Amygdala (tissue), 56 donors: ENCODE results near the gene TNFRSF25.
A peak's percentile ranks its signal among the peaks of the same experiment; 100 is the strongest.

Experiments used
- DNase-seq, 56 donors: peaks; one replicate each; lab custom pipeline; 2025; lab: John Stamatoyannopoulos, UW

The TNFRSF25 gene

DNA sequence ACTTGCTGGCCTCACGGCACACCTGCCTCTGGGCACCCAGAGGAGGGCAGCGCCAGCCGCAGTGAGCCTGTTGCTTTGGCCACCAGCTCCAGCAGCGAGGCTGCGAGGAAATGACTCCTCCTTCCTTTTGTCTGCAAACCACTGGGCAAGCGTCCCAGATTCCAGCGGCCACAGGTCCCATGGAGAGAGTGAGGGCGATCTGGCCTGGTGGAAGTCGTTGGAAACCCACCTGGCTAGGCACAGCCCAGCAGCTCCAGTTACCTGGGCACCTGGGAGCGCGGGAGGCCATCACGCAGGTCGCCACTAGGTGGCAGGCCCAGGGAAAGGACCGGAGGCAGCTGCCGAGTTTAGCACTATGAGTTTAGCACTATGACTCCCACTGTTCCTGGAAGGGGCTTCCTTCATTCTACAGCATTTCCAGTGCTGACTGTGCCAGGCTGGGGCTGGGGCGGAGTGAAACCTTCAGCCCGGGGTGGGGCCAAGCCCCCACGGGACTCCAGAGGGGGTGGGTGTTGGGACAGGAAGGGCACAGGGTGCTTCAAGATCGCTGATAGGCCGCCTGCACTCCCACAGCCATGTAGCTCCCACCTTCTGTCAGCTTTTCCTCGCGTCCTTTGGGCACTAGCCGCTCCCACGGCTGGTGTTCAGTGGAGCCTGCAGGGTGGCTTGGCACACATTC is 42.5 kb downstream of the TNFRSF25 start:
- peak in 2 of 56 donors; percentile 8 to 12 for DNase-seq

DNA sequence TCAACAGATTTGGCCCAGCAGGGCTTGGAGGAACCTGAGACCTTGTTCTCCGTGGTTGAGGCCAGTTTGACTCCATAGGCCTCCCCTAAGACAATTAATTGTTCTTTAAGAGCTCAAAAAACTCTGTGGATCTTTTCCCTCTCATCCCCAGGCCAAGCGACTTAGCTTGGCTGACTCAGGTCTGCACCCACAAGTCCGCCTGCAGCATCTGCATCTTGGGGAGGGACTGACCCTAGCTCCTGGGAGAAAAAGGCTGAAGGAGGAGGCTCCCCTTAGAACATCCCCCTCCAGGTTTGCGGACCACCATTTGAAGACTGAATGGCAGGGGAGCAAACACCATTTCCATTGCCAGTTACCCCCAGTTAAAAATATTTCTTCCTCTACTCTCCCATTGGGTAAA is 44.7 kb downstream of the TNFRSF25 start:
- no peak for DNase-seq

DNA sequence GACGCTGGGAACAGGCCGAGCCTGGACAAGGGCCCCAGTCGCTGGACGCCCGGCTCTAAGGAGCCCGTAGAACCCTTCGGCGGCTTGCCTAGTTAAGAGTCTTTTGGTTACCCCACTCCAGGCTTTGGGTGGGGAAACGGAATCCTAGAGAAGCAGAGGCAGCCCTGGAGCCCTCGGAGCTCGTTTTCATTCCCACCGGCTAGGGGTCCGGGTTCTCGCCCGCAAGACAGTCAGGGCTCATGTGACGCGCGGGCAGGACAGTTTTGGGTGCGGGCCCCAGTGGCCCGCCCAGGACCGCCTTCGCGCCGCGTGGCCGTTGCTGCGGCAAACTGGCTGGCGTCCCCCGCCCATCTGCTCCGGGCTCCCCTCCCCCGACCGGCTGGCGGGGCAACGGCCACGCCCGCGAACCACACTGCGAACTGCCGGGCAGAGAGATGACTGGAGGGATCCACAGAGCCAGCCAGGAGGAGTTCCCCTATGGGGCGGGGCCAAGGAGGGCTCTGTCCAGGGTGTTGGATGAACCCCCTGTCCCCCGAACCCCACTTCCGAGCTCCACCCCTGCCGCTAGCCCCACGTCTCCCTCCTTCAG is 45.4 kb downstream of the TNFRSF25 start:
- DNase-seq = no peak

DNA sequence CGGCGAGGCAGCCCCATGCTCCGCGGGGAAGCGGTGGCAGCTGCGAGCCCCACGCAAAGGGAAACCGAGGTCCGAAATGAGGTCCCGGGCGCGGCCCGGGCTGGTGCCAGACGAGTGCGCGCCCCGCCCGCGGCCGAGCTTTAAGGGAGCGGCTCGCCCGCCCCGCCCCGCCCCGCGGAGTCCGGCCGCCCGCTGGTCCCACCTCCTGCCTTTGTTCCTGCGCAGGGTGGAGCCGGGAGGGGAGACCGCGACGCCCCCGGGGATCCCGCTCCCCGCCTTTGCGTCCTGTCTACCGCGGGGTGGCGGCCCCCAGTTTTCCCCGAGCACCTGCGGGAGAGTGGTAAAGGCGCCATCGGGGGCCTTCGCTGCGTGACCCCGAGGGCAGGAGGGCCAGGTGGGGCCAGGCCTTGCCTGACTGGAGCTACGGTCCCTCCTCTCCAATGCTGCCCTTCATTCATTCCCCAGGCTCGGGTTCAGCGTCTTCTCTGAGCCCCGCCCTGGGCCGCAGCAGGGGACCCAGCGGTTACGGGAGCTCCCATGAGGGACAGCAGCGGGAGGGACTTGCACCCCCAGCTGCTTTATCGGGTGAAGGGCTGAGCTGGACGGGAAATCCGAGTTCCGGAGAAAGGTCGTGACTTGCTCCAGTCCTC is 46.0 kb downstream of the TNFRSF25 start, which contains the start of gene HES2:
Gene HES2 (minus strand): TSS at position 116 of the 650 bp plus-strand sequence. CDS start 99 bp downstream, at position 17.
- peak in 1 of 56 donors; percentile 4 for DNase-seq

DNA sequence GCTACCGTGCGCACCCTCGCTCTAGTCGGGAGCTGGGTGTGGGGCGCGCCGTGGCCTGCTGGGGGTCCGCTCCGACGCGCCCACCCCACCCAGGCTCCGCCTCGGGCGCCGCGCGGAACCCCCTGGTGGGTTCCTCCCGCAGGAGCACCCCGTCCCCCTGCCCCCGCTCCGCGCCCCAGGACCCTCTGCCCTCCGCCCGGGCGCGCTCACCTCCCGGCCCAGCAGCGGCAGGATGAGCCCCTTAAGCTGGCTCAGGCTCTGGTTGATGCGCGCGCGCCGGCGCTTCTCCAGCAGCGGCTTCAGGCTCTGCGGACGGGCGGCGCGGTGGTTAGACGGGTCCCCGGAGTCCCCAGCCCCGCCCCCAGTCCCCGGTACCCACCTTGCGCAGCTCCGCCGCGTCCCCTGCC is 46.6 kb downstream of the TNFRSF25 start:
- no peak for DNase-seq

DNA sequence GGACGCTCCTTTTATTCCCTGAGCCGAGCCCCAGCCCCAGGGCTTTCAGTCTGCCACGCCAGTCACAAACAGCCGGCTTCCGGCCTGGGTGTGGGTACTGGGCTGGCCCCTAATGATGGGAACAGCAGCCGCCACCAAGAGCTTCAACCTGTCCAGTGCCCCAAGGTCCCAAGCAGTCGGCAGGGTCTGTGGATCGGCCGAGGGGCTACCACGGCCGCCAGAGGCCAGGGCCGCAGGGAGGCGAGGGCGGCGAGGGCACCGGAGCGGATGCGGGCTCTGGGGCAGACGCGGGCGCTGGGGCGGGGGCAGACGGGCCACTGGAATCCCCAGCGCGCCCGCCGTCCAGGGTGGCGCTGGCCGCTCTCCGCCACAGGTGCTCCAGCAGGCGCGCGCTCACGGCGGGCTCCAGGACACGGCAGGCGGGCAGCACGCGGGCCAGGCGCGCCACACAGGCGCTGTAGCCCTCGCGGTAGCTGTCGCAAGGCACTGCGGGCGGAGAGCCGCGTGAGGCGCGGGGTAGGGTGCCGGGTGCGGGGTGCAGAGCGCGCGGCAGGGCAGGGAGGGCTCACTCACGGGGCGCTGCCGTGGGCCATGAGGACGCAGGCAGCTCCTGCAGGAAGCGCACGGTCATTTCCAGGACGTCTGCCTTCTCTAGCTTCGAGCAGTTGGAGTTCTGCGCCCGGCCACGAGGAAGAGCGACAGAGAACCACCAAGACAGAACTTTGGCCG is 47.1 kb downstream of the TNFRSF25 start:
- DNase-seq = no peak

DNA sequence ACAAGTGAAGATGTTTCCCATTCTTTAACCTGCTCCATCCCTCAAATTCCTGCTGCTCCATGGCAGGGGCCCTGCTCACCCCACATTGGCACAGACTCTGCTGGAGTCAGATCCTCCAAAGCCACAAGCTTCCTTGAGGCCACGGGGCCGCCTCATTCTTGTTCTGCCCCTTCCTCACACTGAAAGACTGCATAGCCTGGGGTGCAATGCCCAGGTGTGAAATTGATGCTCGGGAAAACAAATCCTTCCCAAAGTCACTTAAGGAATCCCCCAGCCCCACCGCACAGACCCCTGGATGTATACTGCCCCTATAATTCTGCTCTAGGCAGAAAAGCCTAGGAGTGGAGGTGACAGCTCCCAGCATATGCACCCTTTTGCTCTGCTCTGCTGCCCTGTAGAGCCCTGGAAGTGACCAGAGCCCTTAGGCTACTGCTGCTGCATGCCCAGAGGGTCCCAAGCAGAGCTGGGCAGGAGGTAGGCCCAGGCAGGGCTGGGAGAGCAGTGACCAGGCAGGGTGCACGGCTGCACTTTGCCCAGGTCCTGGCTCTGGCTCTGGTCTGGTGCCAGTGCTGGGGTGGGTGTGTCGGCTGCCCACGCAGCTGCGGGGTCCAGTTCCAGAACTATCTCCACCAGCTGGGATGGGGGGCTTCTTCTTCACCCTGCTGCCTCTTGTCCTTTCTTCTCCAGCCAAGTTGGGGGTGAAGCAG is 47.9 kb downstream of the TNFRSF25 start:
- no peak for DNase-seq

DNA sequence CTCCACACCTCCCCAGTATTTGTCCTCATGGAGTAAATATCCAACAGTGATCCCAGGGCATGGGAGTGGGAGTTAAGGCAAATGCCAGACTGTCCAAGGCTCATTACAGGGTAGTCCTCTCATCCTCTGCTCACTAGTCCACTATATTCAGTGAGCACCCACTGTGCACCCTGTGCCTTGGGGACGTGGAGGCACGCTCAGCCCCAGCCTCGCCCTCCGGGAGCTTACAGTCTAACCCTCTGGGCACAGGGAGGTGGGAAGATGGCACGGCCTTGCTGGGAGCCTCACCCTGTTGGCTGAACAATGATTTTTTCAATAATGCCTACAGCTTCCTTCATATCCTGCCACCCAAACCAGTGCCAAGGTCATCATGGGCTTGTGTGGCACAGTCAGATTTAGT is 49.1 kb downstream of the TNFRSF25 start:
- DNase-seq = no peak

DNA sequence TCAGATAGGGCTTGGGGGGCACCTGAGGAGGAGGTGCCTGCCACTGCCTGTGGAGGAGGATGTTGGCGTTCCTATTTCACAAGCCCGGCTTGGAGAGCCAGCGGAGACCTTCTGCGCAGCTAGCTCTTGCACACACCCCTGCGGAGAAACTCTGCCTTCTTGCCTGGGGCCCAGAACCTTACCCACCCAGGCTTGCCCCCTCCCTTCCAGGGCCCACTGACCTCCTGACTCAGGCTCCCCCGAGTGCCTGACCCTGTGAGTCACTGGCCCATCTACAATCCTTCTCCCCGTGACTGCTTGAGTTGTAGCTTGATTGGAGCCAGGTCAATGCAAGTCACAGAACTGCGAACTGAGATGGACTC is 49.7 kb downstream of the TNFRSF25 start:
- DNase-seq = no peak

DNA sequence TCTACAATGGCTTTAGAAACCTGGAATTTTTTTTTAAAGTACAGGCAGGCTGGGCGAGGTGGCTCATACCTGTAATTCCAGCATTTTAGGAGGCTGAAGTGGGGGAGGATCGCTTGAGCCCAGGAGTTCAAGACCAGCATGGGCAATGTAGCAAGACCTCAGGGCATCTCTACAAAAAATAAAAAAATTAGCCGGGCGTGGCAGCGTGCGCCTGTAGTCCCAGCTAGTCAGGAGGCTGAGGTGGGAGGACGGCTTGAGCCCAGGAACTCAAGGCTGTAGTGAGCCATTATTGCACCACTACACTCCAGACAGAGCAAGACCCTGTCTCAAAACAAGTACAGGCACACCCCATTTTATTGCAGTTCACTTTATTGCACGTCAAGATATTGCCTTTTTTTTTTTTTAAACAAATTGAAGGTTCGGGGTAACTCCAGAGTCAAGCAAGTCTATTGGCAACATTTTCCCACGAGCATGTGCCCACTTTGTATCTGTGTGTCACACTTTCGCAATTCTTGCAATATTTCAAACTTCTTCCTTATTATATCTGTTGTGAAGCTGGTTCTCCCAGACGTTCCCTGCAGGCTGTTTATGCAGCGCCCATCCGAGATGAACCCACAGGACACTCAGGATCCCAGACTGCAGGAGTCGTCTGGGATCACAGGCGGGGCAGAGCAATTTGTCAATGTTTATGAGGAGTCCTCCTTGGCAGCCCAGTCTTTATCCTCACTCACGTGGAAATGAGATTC is 50.9 kb downstream of the TNFRSF25 start:
- DNase-seq = no peak

DNA sequence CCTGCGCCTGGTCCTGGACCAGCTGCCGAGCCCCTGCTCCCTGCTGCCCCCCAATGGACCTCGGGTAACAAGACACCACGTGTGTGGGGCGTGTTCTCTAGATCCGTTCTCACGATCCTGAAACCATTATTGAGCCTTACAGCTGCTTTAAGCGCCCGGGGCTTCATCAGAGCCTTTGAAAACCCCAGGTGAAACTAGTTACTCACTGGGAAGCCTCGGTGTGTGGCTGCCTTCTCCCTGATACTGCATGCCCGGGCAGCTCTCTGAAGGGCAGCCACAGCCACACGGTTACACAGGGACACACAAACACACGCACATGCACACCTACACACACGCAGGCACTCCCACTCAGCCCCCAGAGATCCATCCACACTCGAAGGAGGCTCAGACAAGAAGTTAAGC is 51.5 kb downstream of the TNFRSF25 start:
- DNase-seq = peak in 8 of 56 donors; percentile 1 to 18 (median 8)

DNA sequence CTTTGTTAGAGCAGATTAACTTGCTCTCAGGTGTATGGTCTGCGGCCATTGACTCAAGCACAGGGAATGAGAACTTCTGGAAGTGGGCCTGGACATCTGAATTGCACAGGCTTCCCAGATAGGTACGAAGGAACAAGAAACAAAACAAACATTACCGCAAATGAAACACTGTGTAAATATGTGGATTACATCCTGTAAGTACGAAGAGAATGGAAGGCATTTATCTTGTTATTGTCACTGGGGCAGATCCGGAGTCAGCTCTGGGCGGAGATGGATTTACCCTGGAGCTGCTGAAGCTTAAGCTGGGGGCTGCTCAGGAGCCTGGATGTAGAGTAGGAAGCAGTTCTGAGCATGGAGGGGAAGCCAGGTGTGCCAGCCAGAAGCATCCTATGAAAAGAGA is 53.1 kb downstream of the TNFRSF25 start:
- DNase-seq = no peak
